G401 (cell line): Measurements from ENCODE around the gene ZBTB17. TPM values are rescaled to one million over a fixed set of nuclear protein-coding genes. Genes with fewer than 3 reads are reported as not detected.

Experiments used
- DNase-seq: peaks from one replicate; pipeline ENCODE4 v3.0.0-alpha.2; 2015; ENCODE audit warnings: low spot score
- in situ Hi-C: cut with HindIII; loops from 2 replicates; pipeline ENCODE4 v1.10.0; 2016; ENCODE audit warnings: low sequenced_read_pairs, mixed read lengths
- total RNA-seq: library from RNA; depleted of rRNA; stranded (reverse); fragments of >200 nt; shearing (Covaris generic); gene quantifications from 2 replicates; pipeline ENCODE4 v1.2.3, GENCODE V29; 2014

Gene ZBTB17
- total RNA-seq, 1 experiment from 2014 or later, result 32.8 TPM

DNA sequence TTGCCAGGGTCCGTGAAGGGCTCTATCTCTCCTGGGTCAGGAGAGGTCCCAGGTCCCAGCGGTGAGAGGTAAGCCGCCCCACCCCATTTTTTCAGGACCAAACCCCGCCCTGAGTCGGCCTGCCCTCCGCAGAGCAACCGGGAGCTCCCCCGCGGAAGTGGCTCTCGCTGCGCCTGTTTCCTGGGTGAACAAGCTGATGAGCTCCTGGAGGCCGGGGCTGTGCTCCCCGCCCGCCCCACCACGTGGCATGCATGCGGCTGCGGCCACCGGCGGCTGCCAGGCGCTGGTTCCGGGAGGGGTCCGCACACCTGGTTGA is 32.0 kb downstream of the ZBTB17 start:
- no peak for DNase-seq
- in situ Hi-C loops, result no loop called here

- DNase-seq, result no peak
- in situ Hi-C loops, result no loop called here
These were observed 32.4 kb downstream of the ZBTB17 start for GRCh38 chr1:15943328-15943991.

GRCh38 chr1:15942661-15943327 is 33.1 kb downstream of the ZBTB17 start:
- DNase-seq, result no peak
- in situ Hi-C loops, result no loop called here

- in situ Hi-C loops, result no loop called here
- DNase-seq, result peak; percentile 95
These were observed 33.8 kb downstream of the ZBTB17 start for GRCh38 chr1:15941899-15942660.

DNA sequence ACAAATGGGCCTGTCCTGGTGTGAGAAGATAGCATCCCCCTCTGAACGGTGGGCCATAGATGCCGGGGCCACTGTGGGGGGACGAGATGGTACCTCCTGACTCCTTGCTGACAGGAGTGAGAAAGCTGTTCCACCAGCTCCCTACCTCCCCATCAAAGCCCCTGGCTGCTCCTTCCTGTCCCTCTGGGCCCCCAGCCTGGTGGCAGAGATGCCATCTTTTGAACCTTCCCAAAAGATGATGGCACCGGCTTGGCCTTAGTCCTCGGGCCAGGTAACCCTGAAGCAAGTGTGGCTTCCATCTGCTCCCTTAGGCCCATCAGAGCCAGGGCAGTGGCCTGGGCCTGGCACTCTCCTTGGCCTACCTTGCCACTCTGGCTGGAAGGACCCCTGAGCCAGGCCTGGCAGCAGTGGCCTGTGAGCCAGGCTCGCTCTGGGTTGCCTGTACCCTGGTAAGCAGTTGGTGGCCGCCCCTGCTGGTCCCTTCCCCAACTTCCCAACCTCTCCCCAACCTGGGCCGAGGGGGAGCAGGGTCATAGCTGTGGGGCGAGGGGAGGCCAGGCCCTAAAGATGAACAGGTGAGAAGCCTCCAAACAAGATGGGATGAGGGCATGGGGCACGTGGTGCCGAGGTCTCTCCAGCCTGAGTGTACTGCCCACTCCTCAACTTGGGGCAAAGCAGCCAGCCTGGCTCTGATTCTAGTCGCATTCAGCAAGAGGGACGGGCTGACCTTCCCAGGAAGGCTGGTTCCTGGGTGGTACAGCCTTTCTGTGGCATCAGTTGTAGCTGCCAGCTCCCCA is 34.7 kb downstream of the ZBTB17 start:
- in situ Hi-C loops, result no loop called here
- DNase-seq, result no peak

DNA sequence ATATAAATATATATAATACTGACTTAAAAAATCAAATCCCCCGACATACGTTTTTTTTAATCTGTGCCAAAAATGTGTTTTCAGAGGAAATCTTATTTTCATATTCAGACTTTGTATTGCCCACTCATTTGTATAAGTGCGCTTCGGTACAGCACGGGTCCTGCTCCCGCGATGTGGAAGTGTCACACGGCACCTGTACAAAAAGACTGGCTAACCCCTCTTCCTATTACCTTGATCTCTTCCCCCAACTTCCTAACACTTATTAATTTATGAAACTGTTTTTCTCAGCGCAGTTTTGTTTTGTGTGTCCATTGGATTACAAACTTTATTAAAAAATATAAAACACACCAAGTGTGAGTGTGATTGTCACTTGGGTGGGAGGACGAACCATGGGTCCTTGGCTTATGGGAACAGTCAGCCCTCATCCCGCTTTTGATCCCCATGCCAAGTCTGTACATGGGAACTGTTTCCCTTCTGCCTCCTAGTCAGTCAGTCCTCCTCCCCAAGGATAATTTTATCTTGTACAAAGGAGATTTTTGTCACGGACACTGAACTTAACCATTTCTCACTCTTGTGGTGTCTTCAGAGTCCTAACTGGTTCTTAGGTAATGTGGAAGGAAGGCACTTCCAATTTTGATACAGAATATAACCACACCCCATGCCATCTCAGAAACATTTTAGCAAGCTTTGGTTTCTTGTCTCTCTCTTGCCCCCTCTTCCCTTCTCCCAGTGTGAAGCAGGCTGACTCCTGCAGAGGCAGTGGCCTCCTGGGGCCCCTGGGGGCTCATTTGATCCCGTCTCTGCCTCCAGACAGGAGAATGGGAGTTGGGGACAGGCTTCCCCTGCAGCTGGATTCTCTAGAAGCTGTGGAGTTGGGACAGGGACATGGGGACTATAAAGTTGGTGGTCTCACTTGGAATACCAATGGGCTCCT is 35.5 kb downstream of the ZBTB17 start:
- in situ Hi-C loops, result no loop called here
- no peak for DNase-seq

DNA sequence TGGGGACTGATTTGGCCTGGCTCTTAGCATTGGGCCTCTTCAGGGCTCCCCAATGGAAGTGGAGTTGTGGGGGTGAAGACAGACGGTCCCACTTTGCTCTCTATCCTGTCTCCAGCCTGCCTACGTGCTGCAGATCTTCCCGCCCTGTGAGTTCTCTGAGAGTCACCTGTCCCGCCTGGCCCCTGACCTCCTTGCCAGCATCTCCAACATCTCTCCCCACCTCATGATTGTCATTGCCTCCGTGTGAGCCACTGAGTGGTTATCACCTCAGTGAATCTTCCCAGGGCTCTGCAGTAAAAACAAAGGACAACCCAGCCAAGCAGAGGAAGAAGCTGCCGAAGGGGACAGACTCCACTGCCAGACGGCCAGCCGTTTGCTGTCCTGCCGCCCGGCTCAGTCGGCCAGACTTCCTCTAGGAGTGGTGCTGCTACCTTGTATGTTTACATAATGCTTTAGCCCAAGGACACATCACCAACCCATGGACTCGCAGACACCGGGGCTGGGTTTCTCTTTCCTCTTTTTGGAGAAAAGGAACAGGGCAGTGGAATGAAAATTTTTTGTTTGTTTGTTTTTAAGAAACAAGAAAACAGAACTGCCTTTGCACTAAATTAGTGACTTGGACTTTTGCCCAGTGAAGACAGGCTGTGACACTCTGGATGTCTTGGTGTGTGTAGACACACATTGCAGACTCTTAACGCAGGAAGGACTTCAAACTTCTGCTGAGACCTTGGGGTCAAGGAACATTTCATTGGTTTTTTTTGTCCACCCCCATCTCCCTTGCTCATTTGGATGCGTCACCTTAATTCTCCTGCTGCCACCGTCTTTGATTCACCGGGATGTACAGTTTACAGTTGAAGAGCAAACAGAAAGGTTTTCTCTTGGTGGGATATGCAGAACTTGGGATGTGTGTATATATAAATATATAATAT is 36.5 kb downstream of the ZBTB17 start:
- peak; percentile 72 for DNase-seq
- in situ Hi-C loops, result no loop called here

DNA sequence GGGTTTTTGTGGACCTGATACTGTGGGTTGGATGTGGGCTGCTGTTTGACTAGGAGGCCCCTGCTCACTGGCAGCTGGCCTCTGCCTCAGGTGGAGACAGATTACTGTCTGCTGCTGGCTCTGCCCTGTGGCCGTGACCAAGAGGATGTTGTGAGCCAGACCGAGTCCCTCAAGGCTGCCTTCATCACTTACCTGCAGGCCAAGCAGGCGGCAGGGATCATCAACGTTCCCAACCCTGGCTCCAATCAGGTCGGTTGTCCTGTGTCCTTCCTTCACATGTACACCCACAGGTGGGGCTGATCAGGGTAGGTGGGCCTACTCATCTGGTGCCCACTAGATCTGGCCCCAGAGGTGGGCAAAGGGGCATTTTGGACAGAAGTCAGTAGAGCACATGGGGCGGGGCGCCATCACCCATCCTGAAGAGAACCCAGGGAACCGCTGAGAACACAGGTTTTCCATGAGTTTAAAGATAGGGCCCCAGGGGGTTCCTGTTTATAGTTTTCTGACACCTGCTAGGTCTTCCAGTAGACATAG is 37.2 kb downstream of the ZBTB17 start:
- no peak for DNase-seq
- in situ Hi-C loops, result no loop called here

- DNase-seq, result no peak
- in situ Hi-C loops, result no loop called here
These were observed 38.2 kb downstream of the ZBTB17 start for GRCh38 chr1:15937706-15938168.

GRCh38 chr1:15937146-15937545 is 38.8 kb downstream of the ZBTB17 start:
- no peak for DNase-seq

DNA sequence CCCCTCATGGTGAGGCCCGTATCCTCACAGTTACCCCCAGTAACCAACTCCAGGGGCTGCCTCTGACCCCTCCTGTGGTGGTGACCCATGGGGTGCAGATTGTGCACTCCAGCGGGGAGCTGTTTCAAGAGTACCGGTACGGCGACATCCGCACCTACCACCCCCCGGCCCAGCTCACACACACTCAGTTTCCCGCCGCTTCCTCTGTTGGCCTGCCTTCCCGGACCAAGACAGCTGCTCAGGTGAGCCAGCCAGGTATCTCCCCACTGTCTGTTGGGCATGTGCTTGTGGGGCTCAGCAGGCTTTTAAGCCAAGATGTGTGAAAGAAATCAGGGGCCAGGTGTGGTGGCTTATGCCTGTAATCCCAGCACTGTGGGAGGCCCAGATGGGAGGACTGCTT is 39.9 kb downstream of the ZBTB17 start:
- in situ Hi-C loops, result no loop called here
- DNase-seq, result no peak

More at GRCh38 chr1:15937146-15937545, 38.8 kb downstream of the ZBTB17 start:
- in situ Hi-C loops, result no loop called here

- in situ Hi-C loops, result no loop called here
- DNase-seq, result no peak
These were observed 40.6 kb downstream of the ZBTB17 start for GRCh38 chr1:15935056-15935950.

GRCh38 chr1:15934211-15935055 is 41.5 kb downstream of the ZBTB17 start:
- in situ Hi-C loops, result no loop called here

DNA sequence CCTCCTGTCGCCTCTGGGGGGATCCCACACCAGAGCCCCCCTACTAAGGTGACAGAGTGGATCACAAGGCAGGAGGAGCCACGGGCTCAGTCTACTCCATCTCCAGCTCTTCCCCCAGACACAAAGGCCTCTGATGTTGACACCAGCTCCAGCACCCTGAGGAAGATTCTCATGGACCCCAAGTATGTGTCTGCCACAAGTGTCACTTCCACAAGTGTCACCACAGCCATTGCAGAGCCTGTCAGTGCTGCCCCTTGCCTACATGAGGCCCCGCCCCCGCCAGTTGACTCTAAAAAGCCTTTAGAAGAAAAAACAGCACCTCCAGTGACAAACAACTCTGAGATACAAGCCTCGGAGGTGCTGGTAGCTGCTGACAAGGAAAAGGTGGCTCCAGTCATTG is 42.2 kb downstream of the ZBTB17 start:
- in situ Hi-C loops, result no loop called here
- no peak for DNase-seq

More at GRCh38 chr1:15934211-15935055, 41.5 kb downstream of the ZBTB17 start:
- no peak for DNase-seq

DNA sequence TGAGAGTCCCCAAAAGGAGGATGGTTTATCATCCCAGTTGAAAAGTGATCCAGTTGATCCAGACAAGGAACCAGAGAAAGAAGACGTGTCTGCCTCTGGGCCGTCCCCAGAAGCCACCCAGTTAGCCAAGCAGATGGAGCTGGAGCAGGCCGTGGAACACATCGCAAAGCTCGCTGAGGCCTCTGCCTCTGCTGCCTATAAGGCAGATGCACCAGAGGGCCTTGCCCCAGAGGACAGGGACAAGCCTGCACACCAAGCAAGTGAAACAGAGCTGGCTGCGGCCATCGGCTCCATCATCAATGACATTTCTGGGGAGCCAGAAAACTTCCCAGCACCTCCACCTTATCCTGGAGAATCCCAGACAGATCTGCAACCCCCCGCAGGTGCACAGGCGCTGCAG is 43.3 kb downstream of the ZBTB17 start:
- no peak for DNase-seq
- in situ Hi-C loops, result no loop called here
